Kidney (tissue), 14 donors: ENCODE data around the gene CYTH1. TPM values are rescaled to one million over a fixed set of nuclear protein-coding genes. Genes with fewer than 3 reads are reported as not detected.

ENCODE experiments used
- DNase-seq, 5 donors: peaks; one replicate each; pipeline ENCODE4 v3.0.0-alpha.2; 2013 to 2020
- FAIRE-seq: peaks from 2 replicates; lab custom pipeline; 2012; peaks lifted over from hg19 to GRCh38; lab: Jason Lieb, UNC
- H3K27ac ChIP-seq, 2 donors: one replicate each; pipeline ENCODE4 v1.7.0; 2013; ENCODE audit warnings: low read depth in 2 of 2, low read length in 2 of 2, inconsistent platforms in 1 of 2
- H3K27me3 ChIP-seq: one replicate; pipeline ENCODE4 v1.7.1; 2013; ENCODE audit warnings: low read length, inconsistent platforms; ENCODE audit not compliant: control insufficient read depth, insufficient read depth
- H3K36me3 ChIP-seq, 3 donors: one replicate each; pipeline versions ENCODE4 v1.7.0 to v1.7.1; 2013; ENCODE audit warnings: low read length in 3 of 3, control low read depth in 1 of 3, inconsistent platforms in 1 of 3; ENCODE audit not compliant: insufficient read depth in 3 of 3, control insufficient read depth in 2 of 3
- H3K4me1 ChIP-seq, 3 donors: one replicate each; pipeline versions ENCODE4 v1.7.0 to v1.7.1; 2013; ENCODE audit warnings: low read length in 3 of 3, inconsistent platforms in 1 of 3, low read depth in 1 of 3; ENCODE audit not compliant: control insufficient read depth in 2 of 3, insufficient read depth in 2 of 3
- H3K4me3 ChIP-seq, 3 donors: one replicate each; pipeline versions ENCODE4 v1.7.0 to v1.8.1; 2013; ENCODE audit warnings: low read length in 3 of 3, control low read depth in 1 of 3, inconsistent platforms in 1 of 3
- H3K9ac ChIP-seq, 3 donors: one replicate each; pipeline versions ENCODE4 v1.7.0 to v1.7.1; 2013; ENCODE audit warnings: low read length in 3 of 3, control low read depth in 1 of 3, inconsistent platforms in 1 of 3
- H3K9me3 ChIP-seq, 3 donors: one replicate each; pipeline versions ENCODE4 v1.7.0 to v1.7.1; 2013; ENCODE audit warnings: low read length in 3 of 3, control low read depth in 1 of 3, inconsistent platforms in 1 of 3; ENCODE audit not compliant: control insufficient read depth in 2 of 3, insufficient read depth in 1 of 3
- intact Hi-C: fragments of 100-400 bp; cut with DNase I; formaldehyde crosslinking; loops from one replicate; pipeline ENCODE4 v1.11.1; 2022
- polyA plus RNA-seq: library from polyadenylated mRNA; stranded (reverse); fragments of 350-450 nt; fragmentation: Illumina TruSeq; extraction: RNeasy Lipid Tissue Mini Kit (QIAGEN cat#74804); gene quantifications from one replicate; pipeline ENCODE4 v1.2.3, GENCODE V29; 2014; ENCODE audit warnings: low read depth, low replicate concordance; ENCODE audit not compliant: insufficient read depth
- total RNA-seq: library from RNA; stranded (reverse); fragmentation: NEBNext Ultra II Directional; extraction: Animal tissue kit (Norgen Biotek cat#: 25700); gene quantifications from one replicate; pipeline ENCODE4 v1.2.1, GENCODE V29; 2021
- TF ChIP-seq, protein P1 (sequence below): IDR thresholded peaks from 3 replicates; pipeline ENCODE4 v1.5.1; 2012; ENCODE audit warnings: mild to moderate bottlenecking, moderate library complexity, borderline replicate concordance; ENCODE audit not compliant: insufficient read depth; ENCODE audit errors: extremely low read depth
- donor health status: control.
- donor health status: control.
- donor health status: control.
- donor health status: control.
- donor health status: control.
- donor health status: DM: yes; HTN: yes; CAD: no.
- donor health status: Normal renal cell carcinoma (clear cell type).

Gene CYTH1
- total and polyA plus RNA-seq, 2 donors from 2014 or later = 25.3 to 59.7 TPM

DNA sequence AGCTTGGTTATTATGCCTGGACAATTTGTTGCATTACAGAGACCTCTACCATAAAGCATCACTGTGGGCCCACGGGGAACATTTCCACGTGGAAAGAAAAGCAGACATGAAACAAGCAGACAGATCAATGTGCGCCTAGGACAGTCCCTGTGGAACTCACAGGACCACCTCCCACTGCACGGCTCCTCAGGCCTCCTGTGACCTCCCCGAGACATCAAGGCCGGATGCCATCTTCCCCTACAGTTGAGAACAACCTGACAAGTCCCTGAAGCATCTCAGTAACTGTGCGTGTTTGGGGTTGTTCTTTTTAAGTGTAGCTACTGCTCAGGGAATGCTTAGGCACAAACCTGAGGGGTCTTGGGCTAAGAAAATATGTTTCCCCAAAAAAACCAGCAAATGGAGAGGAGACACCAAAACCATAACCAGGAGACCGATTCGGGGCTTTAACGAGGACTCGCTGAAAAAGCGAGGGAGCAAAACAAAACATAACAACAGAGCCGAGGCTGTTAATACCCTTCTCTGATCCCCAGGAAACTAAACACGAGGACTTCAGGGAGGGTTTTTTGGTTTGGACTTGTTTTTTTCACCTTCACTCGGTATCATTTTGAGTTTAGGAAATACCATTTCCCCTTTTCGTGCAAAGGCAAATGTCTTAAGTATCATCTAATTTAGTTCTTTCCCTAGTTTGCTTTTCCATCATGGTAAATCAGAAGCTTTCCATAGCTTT is 87.1 kb downstream of the CYTH1 start:
- H3K4me1 ChIP-seq = no peaks in the 10 kb centered on the region
- peaks cover 2 to 35% (median 28%) of the 10 kb centered on the region in 3 donors for H3K36me3 ChIP-seq
- H3K27ac ChIP-seq = no peak overlapping the region
- TF ChIP-seq, protein P1, sequence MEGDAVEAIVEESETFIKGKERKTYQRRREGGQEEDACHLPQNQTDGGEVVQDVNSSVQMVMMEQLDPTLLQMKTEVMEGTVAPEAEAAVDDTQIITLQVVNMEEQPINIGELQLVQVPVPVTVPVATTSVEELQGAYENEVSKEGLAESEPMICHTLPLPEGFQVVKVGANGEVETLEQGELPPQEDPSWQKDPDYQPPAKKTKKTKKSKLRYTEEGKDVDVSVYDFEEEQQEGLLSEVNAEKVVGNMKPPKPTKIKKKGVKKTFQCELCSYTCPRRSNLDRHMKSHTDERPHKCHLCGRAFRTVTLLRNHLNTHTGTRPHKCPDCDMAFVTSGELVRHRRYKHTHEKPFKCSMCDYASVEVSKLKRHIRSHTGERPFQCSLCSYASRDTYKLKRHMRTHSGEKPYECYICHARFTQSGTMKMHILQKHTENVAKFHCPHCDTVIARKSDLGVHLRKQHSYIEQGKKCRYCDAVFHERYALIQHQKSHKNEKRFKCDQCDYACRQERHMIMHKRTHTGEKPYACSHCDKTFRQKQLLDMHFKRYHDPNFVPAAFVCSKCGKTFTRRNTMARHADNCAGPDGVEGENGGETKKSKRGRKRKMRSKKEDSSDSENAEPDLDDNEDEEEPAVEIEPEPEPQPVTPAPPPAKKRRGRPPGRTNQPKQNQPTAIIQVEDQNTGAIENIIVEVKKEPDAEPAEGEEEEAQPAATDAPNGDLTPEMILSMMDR = no peak
- FAIRE-seq = no peak
- intact Hi-C loops = no loop called here
- no peaks in the 10 kb centered on the region for H3K9me3 ChIP-seq
- no peak for DNase-seq
- H3K4me3 ChIP-seq = no peak overlapping the region
- no peak overlapping the region for H3K9ac ChIP-seq
- no peaks in the 10 kb centered on the region for H3K27me3 ChIP-seq

DNA sequence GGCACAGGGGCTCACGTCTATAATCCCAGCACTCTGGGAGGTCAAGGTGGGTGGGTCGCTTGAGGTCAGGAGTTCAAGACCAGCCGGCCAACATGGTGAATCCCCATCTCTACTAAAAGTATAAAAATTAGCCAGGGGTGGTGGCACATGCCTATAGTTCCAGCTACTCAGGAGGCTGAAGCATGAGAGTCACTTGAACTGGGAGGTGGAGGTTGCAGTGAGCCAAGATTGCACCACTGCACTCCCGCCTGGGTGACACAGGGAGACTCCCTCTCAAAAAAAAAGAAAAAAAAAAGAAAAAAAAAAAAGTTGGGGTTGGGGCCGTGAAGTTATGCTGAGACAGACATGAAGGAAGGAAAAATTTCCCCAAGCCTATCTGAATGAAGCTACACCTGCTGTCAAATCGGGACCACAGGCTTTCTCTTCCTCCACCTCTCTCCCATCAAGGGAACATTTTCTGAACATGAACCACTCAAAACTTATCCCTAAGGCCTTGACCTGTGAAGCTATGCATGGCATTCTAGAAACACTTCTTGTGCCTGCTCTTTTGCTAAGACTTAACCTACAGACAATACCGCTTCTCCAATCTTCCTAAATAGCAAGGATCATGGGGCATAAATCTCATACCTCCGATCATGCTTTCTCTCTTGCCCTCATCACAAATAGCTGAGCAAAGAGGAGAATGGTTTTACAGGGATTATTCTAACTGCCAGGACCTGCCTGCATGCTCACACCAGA is 88.6 kb downstream of the CYTH1 start:
- Histone ChIP-seq H3K9ac (no peak overlapping the region), H3K9me3 (no peaks in the 10 kb centered on the region), H3K27ac (no peak overlapping the region), H3K4me1 (no peaks in the 10 kb centered on the region), H3K4me3 (no peak overlapping the region), H3K36me3 (peaks cover 2 to 27% (median 27%) of the 10 kb centered on the region in 3 donors), H3K27me3 (no peaks in the 10 kb centered on the region)
- TF ChIP-seq, protein P1 = no peak
- DNase-seq (no peak), FAIRE-seq (no peak)
- intact Hi-C loops = no loop called here

DNA sequence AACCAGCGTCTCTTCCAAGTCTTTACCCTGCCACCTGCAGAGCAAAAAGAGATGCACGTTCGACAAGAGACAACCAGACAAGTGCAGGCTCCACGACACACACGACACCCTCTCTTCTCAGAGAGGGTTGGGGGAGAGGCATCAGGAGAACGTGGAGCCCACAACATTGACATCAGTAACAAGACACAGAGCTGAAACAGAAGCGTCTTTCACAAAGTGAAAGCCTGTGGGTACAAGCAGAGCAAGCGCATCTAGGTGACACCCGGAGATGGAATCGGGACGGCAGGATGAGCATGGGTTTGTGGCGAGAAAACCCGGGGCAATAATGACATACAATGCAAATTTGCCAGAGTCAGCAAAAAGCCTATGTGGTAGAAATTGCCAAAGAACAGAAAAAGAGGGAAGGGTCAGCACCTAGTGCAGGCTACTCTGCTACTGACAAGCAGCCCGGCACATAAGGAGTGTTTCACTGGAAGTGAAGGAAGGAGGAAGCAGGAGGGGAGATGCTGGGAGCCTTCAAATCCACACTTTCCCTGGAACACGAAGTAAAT is 89.5 kb downstream of the CYTH1 start:
- no peak for FAIRE-seq
- Histone ChIP-seq H3K27me3 (no peaks in the 10 kb centered on the region), H3K4me3 (no peak overlapping the region), H3K4me1 (no peaks in the 10 kb centered on the region), H3K9me3 (no peaks in the 10 kb centered on the region), H3K36me3 (peaks cover 4 to 29% (median 27%) of the 10 kb centered on the region in 3 donors), H3K9ac (no peak overlapping the region), H3K27ac (no peak overlapping the region)
- intact Hi-C loops = no loop called here
- no peak for DNase-seq
- TF ChIP-seq, protein P1 = no peak
